B cell (primary cell): ENCODE measurements around the gene ADGRA1. TPM values are rescaled to one million over a fixed set of nuclear protein-coding genes. Genes with fewer than 3 reads are reported as not detected.

Experiments
- ATAC-seq: fragments of 200-7000 bp; cut with Tn5 transposase; one replicate; pipeline ENCODE4 v1.10.0; 2021; ENCODE audit warnings: low read depth, mild to moderate bottlenecking, moderate number of reproducible peaks, moderate library complexity
- CTCF ChIA-PET: fragments of 350-600 bp; sonication (Branson Sonifier 250); formaldehyde crosslinking; loops from one replicate; lab custom pipeline; 2021; ENCODE audit warnings: antibody characterized with exemption, inconsistent platforms; lab: Charles Lee
- POLR2A ChIA-PET: fragments of 350-600 bp; sonication (Branson Sonifier 250); formaldehyde crosslinking; loops from one replicate; lab custom pipeline; 2021; ENCODE audit warnings: antibody characterized with exemption; lab: Charles Lee
- DNase-seq: peaks from one replicate; pipeline ENCODE4 v3.0.0; 2013
- H2AFZ ChIP-seq: 2 replicates; pipeline ENCODE4 v1.6.1; 2012; ENCODE audit warnings: mild to moderate bottlenecking, low read depth, low read length; ENCODE audit not compliant: insufficient read depth, poor library complexity, severe bottlenecking
- H3K27ac ChIP-seq, 2 donors: 1 replicate in 1 of 2; 2 replicates in 1 of 2; pipeline ENCODE4 v1.5.1; 2012 to 2013; ENCODE audit warnings: low read length in 2 of 2, mild to moderate bottlenecking in 2 of 2, moderate library complexity in 1 of 2
- H3K27me3 ChIP-seq, 4 experiments: fragments of 200-600 bp in 1 of 4; sonication (generic) in 1 of 4; replicated peaks in 1 of 4; 1 replicate in 2 of 4; 2 replicates in 2 of 4; pipeline versions ENCODE4 v1.6.1 to v1.7.0; 2013 to 2016; ENCODE audit warnings: low read length in 3 of 4, mild to moderate bottlenecking in 2 of 4, mixed read lengths in 1 of 4, moderate library complexity in 1 of 4; ENCODE audit not compliant: insufficient read depth in 4 of 4, control insufficient read depth in 3 of 4; ENCODE audit errors: control extremely low read depth in 1 of 4
- H3K36me3 ChIP-seq, 2 experiments: replicated peaks in 1 of 2; 1 replicate in 1 of 2; 2 replicates in 1 of 2; pipeline versions ENCODE4 v1.6.1 to v1.7.1; 2013; ENCODE audit warnings: low read length in 1 of 2; ENCODE audit not compliant: insufficient read depth in 2 of 2, control insufficient read depth in 1 of 2; ENCODE audit errors: control extremely low read depth in 1 of 2, extremely low read depth in 1 of 2
- H3K4me1 ChIP-seq, 2 donors: fragments of 200-600 bp in 1 of 2; sonication (generic) in 1 of 2; 1 replicate in 1 of 2; 2 replicates in 1 of 2; pipeline versions ENCODE4 v1.5.1 to v1.6.1; 2013 to 2017; ENCODE audit warnings: low read length in 2 of 2; ENCODE audit not compliant: control insufficient read depth in 2 of 2, insufficient read depth in 2 of 2
- H3K4me2 ChIP-seq: replicated peaks from 2 replicates; pipeline ENCODE3; 2012; ENCODE audit warnings: mild to moderate bottlenecking, low read depth, low read length; ENCODE audit not compliant: poor library complexity, severe bottlenecking
- H3K4me3 ChIP-seq, 5 experiments: fragments of 200-600 bp in 1 of 5; sonication (generic) in 1 of 5; 1 replicate in 3 of 5; 2 replicates in 2 of 5; pipeline versions ENCODE4 v1.5.1 to v1.7.0; 2011 to 2016; ENCODE audit warnings: low read length in 4 of 5, mild to moderate bottlenecking in 4 of 5, low read depth in 2 of 5, control low read depth in 1 of 5, moderate library complexity in 1 of 5; ENCODE audit not compliant: insufficient read depth in 1 of 5; ENCODE audit errors: control extremely low read depth in 1 of 5, extremely low read depth in 1 of 5
- H3K79me2 ChIP-seq: fragments of 200-600 bp; sonication (generic); one replicate; pipeline ENCODE4 v1.6.0; 2016; ENCODE audit warnings: low read length; ENCODE audit not compliant: control insufficient read depth, insufficient read depth
- H3K9ac ChIP-seq: fragments of 200-600 bp; sonication (generic); 2 replicates; pipeline ENCODE4 v1.6.1; 2017; ENCODE audit warnings: mild to moderate bottlenecking, low read length, moderate library complexity
- H3K9me3 ChIP-seq, 3 donors: one replicate each; pipeline versions ENCODE4 v1.6.1 to v1.7.1; 2013; ENCODE audit warnings: low read length in 2 of 3; ENCODE audit not compliant: control insufficient read depth in 2 of 3, insufficient read depth in 1 of 3; ENCODE audit errors: control extremely low read depth in 1 of 3
- H4K20me1 ChIP-seq: 2 replicates; pipeline ENCODE4 v1.6.0; 2012; ENCODE audit warnings: mild to moderate bottlenecking, low read length; ENCODE audit not compliant: insufficient read depth, control insufficient read depth, poor library complexity, severe bottlenecking
- H3K27ac Mint-ChIP-seq: one replicate; pipeline ENCODE4 v1.8.0; 2021; ENCODE audit warnings: mixed read lengths
- H3K27me3 Mint-ChIP-seq: one replicate; pipeline ENCODE4 v1.8.0; 2021; ENCODE audit warnings: mixed read lengths
- H3K4me1 Mint-ChIP-seq: one replicate; pipeline ENCODE4 v1.8.0; 2021; ENCODE audit warnings: mixed read lengths
- H3K4me3 Mint-ChIP-seq: one replicate; pipeline ENCODE4 v1.8.0; 2021; ENCODE audit warnings: mixed read lengths
- H3K9me3 Mint-ChIP-seq: one replicate; pipeline ENCODE4 v1.8.0; 2022; ENCODE audit warnings: mixed read lengths; ENCODE audit not compliant: insufficient read depth
- EZH2 ChIP-seq: IDR thresholded peaks from 2 replicates; pipeline ENCODE4 v1.6.1; 2012; ENCODE audit warnings: borderline replicate concordance, low read depth, mild to moderate bottlenecking, moderate library complexity, low read length; ENCODE audit not compliant: insufficient read depth, poor library complexity, severe bottlenecking
- WGBS: methylation state at CpG from one replicate; pipeline ENCODE4 v1.1.5; 2013; ENCODE audit warnings: missing lambda C conversion rate; ENCODE audit not compliant: insufficient coverage; 5-methylcytosine and 5-hydroxymethylcytosine counted together
- intact Hi-C: fragments of 100-400 bp; cut with micrococcal nuclease; formaldehyde crosslinking; loops from one replicate; pipeline ENCODE4 v1.10.0; 2022
- polyA plus RNA-seq: library from polyadenylated mRNA; depleted of rRNA; stranded (reverse); fragments of >200 nt; gene quantifications from 2 replicates; pipeline ENCODE4 v1.2.3, GENCODE V29; 2012
- total RNA-seq, 2 donors: library from RNA; stranded (reverse); fragments of 120-200 nt in 1 of 2; gene quantifications; 1 replicate in 1 of 2; 2 replicates in 1 of 2; pipeline versions ENCODE4 v1.2.3 to v1.2.4, GENCODE V29; 2013 to 2022
- TF ChIP-seq, protein P1 (sequence below): fragments of 200-600 bp; IDR thresholded peaks from one replicate; pipeline ENCODE4 v1.8.0; 2022; ENCODE audit warnings: antibody characterized with exemption, mild to moderate bottlenecking

The ADGRA1 gene
- total and polyA plus RNA-seq, 2 donors (not counting 1 experiment from before 2014, with no cell fraction given) = not detected

DNA sequence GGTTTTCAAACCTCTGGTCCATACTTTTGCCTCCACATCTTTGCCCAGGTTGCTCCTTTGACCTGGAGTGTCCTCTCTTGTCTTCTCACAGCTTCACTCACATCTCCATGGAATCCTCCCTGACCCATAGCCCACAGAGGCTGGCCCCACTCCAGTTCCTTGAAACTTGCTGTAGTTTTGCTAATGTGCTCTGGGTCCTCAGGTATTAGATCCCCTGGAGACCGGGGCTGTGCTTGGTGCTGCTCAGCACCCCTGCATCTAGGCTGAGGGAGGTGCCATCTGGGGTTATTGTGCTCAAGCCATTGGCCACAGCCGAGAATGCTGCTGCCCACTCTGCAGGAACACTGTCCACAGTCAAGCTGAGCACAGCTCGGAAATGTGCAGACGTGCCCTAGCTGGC is 88.8 kb downstream of the ADGRA1 start:
- no peak overlapping the region for H3K27ac ChIP-seq
- Mint-ChIP-seq H3K4me3 (no peak overlapping the region), H3K27ac (no peak overlapping the region), H3K27me3 (peaks cover 22% of the 10 kb centered on the region), H3K9me3 (peaks cover 10% of the 10 kb centered on the region), H3K4me1 (peaks cover 2% of the 10 kb centered on the region)
- no peaks in the 10 kb centered on the region for H4K20me1 ChIP-seq
- 97% methylated on average over 4 of the region's 4 CpGs for WGBS
- DNase-seq (no peak), ATAC-seq (no peak)
- no peak overlapping the region for H3K4me3 ChIP-seq
- H3K27me3 ChIP-seq = peaks cover 0 to 8% (median 0%) of the 10 kb centered on the region in 4 experiments
- no peak overlapping the region for H3K4me2 ChIP-seq
- H3K4me1 ChIP-seq = no peaks in the 10 kb centered on the region
- H2AFZ ChIP-seq = no peak overlapping the region
- ChIA-PET CTCF (no interaction called here), POLR2A (no interaction called here)
- no peaks in the 10 kb centered on the region for H3K36me3 ChIP-seq
- intact Hi-C loops = no loop called here
- H3K9ac ChIP-seq = no peak overlapping the region
- H3K9me3 ChIP-seq = peaks cover 0 to 32% (median 3%) of the 10 kb centered on the region in 3 donors
- no peaks in the 10 kb centered on the region for H3K79me2 ChIP-seq
- TF ChIP-seq EZH2 = no peak
- TF ChIP-seq, protein P1, sequence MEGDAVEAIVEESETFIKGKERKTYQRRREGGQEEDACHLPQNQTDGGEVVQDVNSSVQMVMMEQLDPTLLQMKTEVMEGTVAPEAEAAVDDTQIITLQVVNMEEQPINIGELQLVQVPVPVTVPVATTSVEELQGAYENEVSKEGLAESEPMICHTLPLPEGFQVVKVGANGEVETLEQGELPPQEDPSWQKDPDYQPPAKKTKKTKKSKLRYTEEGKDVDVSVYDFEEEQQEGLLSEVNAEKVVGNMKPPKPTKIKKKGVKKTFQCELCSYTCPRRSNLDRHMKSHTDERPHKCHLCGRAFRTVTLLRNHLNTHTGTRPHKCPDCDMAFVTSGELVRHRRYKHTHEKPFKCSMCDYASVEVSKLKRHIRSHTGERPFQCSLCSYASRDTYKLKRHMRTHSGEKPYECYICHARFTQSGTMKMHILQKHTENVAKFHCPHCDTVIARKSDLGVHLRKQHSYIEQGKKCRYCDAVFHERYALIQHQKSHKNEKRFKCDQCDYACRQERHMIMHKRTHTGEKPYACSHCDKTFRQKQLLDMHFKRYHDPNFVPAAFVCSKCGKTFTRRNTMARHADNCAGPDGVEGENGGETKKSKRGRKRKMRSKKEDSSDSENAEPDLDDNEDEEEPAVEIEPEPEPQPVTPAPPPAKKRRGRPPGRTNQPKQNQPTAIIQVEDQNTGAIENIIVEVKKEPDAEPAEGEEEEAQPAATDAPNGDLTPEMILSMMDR = no peak

DNA sequence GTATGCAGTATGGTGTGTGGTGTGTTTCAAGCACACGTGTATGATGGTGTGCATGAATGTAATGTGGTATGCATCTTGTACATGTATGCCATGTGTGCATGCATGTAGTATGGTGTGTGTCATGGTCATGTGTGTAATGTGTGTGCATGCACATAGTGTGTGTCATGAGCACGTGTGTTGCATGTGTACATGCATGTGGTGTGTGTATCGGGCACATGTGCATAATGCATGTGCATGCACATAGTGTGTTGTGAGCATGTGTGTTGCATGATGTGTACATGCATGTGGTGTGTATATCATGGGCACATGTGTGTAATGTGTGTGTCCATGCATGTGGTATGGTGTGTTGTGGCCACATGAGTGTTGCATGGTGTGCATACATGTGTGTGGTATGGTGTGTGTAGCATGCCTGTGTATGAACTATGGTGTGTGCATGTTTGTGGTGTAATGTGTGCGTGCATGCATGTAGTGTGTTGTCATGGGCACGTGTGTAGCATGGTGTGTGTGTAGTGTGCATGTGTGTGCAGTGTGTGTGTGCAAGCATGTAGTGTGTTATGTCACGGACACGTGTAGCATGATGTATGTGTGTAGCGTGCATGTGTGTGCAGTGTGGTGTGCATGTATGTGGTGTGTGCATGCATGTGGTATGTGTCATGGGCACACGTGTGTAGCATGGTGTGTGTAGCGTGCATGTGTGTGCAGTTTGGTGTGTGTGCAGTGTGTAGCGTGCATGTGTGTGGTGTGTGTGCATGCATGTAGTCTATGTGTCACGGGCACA is 89.8 kb downstream of the ADGRA1 start:
- Histone ChIP-seq H3K27me3 (peaks cover 0 to 8% (median 0%) of the 10 kb centered on the region in 4 experiments), H2AFZ (no peak overlapping the region), H3K4me2 (no peak overlapping the region), H4K20me1 (no peaks in the 10 kb centered on the region), H3K27ac (no peak overlapping the region), H3K79me2 (no peaks in the 10 kb centered on the region), H3K4me1 (no peaks in the 10 kb centered on the region), H3K9ac (no peak overlapping the region), H3K4me3 (no peak overlapping the region), H3K9me3 (peaks cover 0 to 32% (median 3%) of the 10 kb centered on the region in 3 donors), H3K36me3 (no peaks in the 10 kb centered on the region)
- ATAC-seq = no peak
- H3K27me3 Mint-ChIP-seq = peaks cover 15% of the 10 kb centered on the region
- intact Hi-C loops = no loop called here
- peaks cover 2% of the 10 kb centered on the region for H3K4me1 Mint-ChIP-seq
- H3K4me3 Mint-ChIP-seq = no peak overlapping the region
- WGBS = 88% methylated on average over 12 of the region's 12 CpGs
- ChIA-PET POLR2A (no interaction called here), CTCF (no interaction called here)
- TF ChIP-seq, protein P1 = no peak
- TF ChIP-seq EZH2 = no peak
- H3K9me3 Mint-ChIP-seq = peaks cover 10% of the 10 kb centered on the region
- no peak for DNase-seq
- no peak overlapping the region for H3K27ac Mint-ChIP-seq
